Parathyroid adenoma (tissue), 2 donors: ENCODE results near the gene DLX6.

Experiments
- H2AFZ ChIP-seq: fragments of 300-600 bp; sonication (generic); one replicate; pipeline ENCODE4 v1.7.0; 2017; ENCODE audit warnings: antibody characterized with exemption, mild to moderate bottlenecking
- H3K27ac ChIP-seq: fragments of 300-600 bp; sonication (generic); one replicate; pipeline ENCODE4 v1.7.0; 2017
- H3K27me3 ChIP-seq: fragments of 300-600 bp; sonication (generic); one replicate; pipeline ENCODE4 v1.7.0; 2017; ENCODE audit warnings: low read length; ENCODE audit not compliant: control insufficient read depth, insufficient read depth
- H3K36me3 ChIP-seq: fragments of 300-600 bp; sonication (generic); one replicate; pipeline ENCODE4 v1.7.0; 2017; ENCODE audit warnings: low read length; ENCODE audit not compliant: control insufficient read depth, insufficient read depth
- H3K4me1 ChIP-seq: fragments of 300-600 bp; sonication (generic); one replicate; pipeline ENCODE4 v1.7.0; 2017; ENCODE audit warnings: control low read depth
- H3K4me2 ChIP-seq: fragments of 300-600 bp; sonication (generic); one replicate; pipeline ENCODE4 v1.7.0; 2017; ENCODE audit warnings: low read length
- H3K4me3 ChIP-seq: fragments of 300-600 bp; sonication (generic); one replicate; pipeline ENCODE4 v1.7.0; 2017; ENCODE audit warnings: low read depth, low read length
- H3K79me2 ChIP-seq: fragments of 300-600 bp; sonication (generic); one replicate; pipeline ENCODE4 v1.7.0; 2017; ENCODE audit warnings: control low read depth
- H3K9ac ChIP-seq: fragments of 300-600 bp; sonication (generic); one replicate; pipeline ENCODE4 v1.7.0; 2017; ENCODE audit warnings: mild to moderate bottlenecking
- H3K9me3 ChIP-seq: fragments of 300-600 bp; sonication (generic); one replicate; pipeline ENCODE4 v1.7.0; 2017; ENCODE audit warnings: low read length; ENCODE audit not compliant: control insufficient read depth
- CTCF ChIP-seq: fragments of 300-600 bp; sonication (generic); IDR thresholded peaks from one replicate; pipeline ENCODE4 v1.7.0; 2017; ENCODE audit warnings: antibody characterized with exemption, mild to moderate bottlenecking
- donor health status: primary hyperparathyroidism.

Gene DLX6

GRCh38 chr7:96982586-96982985 lies 22.8 kb upstream of the DLX6 start:
- no peak for TF ChIP-seq CTCF
- no peaks in the 10 kb centered on the region for H3K79me2 ChIP-seq

GRCh38 chr7:96985992-96986391 lies 19.4 kb upstream of the DLX6 start:
- no peak overlapping the region for H3K9ac ChIP-seq
- no peak overlapping the region for H3K4me2 ChIP-seq
- no peaks in the 10 kb centered on the region for H3K79me2 ChIP-seq
- no peak overlapping the region for H3K4me3 ChIP-seq
- H3K4me1 ChIP-seq: no peaks in the 10 kb centered on the region
- H3K27me3 ChIP-seq: peaks cover 8% of the 10 kb centered on the region
- no peaks in the 10 kb centered on the region for H3K36me3 ChIP-seq
- TF ChIP-seq CTCF: no peak
- H2AFZ ChIP-seq: no peak overlapping the region
- H3K27ac ChIP-seq: no peak overlapping the region
- H3K9me3 ChIP-seq: no peaks in the 10 kb centered on the region

More at GRCh38 chr7:96982586-96982985, 22.8 kb upstream of the DLX6 start:
- no peaks in the 10 kb centered on the region for H3K27me3 ChIP-seq
- H3K27ac ChIP-seq: no peak overlapping the region
- no peaks in the 10 kb centered on the region for H3K36me3 ChIP-seq
- H3K4me2 ChIP-seq: no peak overlapping the region
- no peak overlapping the region for H3K9ac ChIP-seq
- no peak overlapping the region for H3K4me3 ChIP-seq
- H2AFZ ChIP-seq: no peak overlapping the region
- no peaks in the 10 kb centered on the region for H3K4me1 ChIP-seq
- no peaks in the 10 kb centered on the region for H3K9me3 ChIP-seq

DNA sequence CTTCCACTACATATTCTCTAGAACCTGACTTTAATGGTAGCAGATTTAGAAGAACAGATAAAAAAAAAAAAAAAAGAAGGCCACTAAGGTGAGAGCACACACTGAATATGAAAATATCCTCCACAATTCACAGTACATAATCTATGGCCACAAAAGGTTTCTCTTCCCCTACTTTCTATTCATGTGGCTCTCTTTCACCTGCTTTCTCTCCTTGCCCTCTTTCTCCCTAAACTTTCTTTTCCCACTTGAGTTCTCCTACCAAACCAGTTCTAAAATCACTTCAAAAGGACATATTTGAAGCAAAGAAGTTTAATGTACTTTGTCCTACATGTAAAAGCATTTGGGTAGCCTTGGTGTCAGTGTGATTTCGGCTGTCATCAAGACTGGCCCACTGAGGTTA lies 18.5 kb upstream of the DLX6 start:
- H3K4me2 ChIP-seq: no peak overlapping the region
- H3K27ac ChIP-seq: no peak overlapping the region
- H3K9me3 ChIP-seq: no peaks in the 10 kb centered on the region
- no peaks in the 10 kb centered on the region for H3K4me1 ChIP-seq
- no peaks in the 10 kb centered on the region for H3K79me2 ChIP-seq
- H3K4me3 ChIP-seq: no peak overlapping the region
- TF ChIP-seq CTCF: no peak
- no peaks in the 10 kb centered on the region for H3K36me3 ChIP-seq
- no peak overlapping the region for H2AFZ ChIP-seq
- peaks cover 8% of the 10 kb centered on the region for H3K27me3 ChIP-seq
- no peak overlapping the region for H3K9ac ChIP-seq

GRCh38 chr7:96987719-96988118 lies 17.6 kb upstream of the DLX6 start:
- Histone ChIP-seq H3K27ac (no peak overlapping the region), H3K4me2 (no peak overlapping the region), H3K36me3 (no peaks in the 10 kb centered on the region), H3K4me3 (no peak overlapping the region), H3K9me3 (no peaks in the 10 kb centered on the region), H3K27me3 (peaks cover 8% of the 10 kb centered on the region), H3K9ac (no peak overlapping the region), H3K4me1 (no peaks in the 10 kb centered on the region), H2AFZ (no peak overlapping the region), H3K79me2 (no peaks in the 10 kb centered on the region)
- no peak for TF ChIP-seq CTCF

DNA sequence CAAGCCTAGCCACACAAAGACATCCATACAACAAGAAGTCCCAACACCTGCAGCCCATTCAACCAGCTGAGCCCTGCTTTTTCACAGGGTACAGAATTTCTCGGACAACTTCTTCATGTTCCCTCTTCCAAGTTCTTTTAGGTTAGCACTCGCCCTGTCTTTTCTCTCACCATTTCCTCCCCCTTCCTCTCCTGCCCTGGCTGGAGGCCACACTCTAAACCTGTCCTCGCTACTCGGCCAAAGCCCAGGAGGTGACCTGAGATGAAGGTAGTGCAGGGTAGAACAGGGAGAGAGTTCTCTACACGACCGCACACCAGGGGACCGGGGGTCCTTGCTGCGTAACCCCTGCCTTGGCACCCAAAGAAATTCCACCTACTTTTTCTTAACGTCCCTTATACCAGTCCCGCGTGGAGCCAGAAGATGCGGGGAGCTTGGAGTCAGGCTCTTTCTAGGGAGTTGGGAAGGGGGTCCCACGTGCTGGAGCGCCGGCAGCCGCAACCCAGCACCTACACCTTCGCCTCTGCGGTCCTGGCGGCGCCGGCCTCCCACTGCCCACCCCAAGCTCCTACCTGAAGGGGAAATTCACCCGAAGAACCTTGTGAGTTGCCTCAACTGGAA lies 16.0 kb upstream of the DLX6 start:
- Histone ChIP-seq H3K9ac (no peak overlapping the region), H3K36me3 (no peaks in the 10 kb centered on the region), H3K4me1 (no peaks in the 10 kb centered on the region), H3K79me2 (no peaks in the 10 kb centered on the region), H3K4me2 (no peak overlapping the region), H2AFZ (no peak overlapping the region), H3K9me3 (no peaks in the 10 kb centered on the region), H3K27me3 (peaks cover 15% of the 10 kb centered on the region), H3K27ac (no peak overlapping the region), H3K4me3 (no peak overlapping the region)
- no peak for TF ChIP-seq CTCF
